Activated naive CD4-positive, alpha-beta T cell treated with anti-CD3 and anti-CD28 coated beads, Interleukin-2, amount 10 ng/mL, durations not matched to agents 7 days and 5 days (primary cell): ENCODE data around the gene PRR35.

Experiments used
- CTCF ChIA-PET: fragments of 350-600 bp; sonication (Branson Sonifier 250); formaldehyde crosslinking; loops from one replicate; lab custom pipeline; 2021; ENCODE audit warnings: antibody characterized with exemption; lab: Charles Lee
- DNase-seq: peaks from one replicate; pipeline ENCODE4 v3.0.0-alpha.2; 2020
- H3K27ac Mint-ChIP-seq: one replicate; pipeline ENCODE4 v1.8.0; 2021; ENCODE audit warnings: mild to moderate bottlenecking, moderate library complexity, mixed read lengths
- H3K27me3 Mint-ChIP-seq: one replicate; pipeline ENCODE4 v1.8.0; 2021; ENCODE audit warnings: mild to moderate bottlenecking, mixed read lengths
- H3K36me3 Mint-ChIP-seq: one replicate; pipeline ENCODE4 v1.8.0; 2021; ENCODE audit warnings: mixed read lengths
- H3K4me1 Mint-ChIP-seq: one replicate; pipeline ENCODE4 v1.8.0; 2021; ENCODE audit warnings: mixed read lengths
- H3K4me3 Mint-ChIP-seq: one replicate; pipeline ENCODE4 v1.8.0; 2021; ENCODE audit warnings: mild to moderate bottlenecking, moderate library complexity, mixed read lengths
- H3K9me3 Mint-ChIP-seq: one replicate; pipeline ENCODE4 v1.8.0; 2021; ENCODE audit warnings: mixed read lengths

The PRR35 gene

GRCh38 chr16:524274-525040 is 35.7 kb upstream of the PRR35 start:
- no peaks in the 10 kb centered on the region for H3K27me3 Mint-ChIP-seq
- CTCF ChIA-PET: no interaction called here
- no peak overlapping the region for H3K4me3 Mint-ChIP-seq
- H3K36me3 Mint-ChIP-seq: peaks cover 7% of the 10 kb centered on the region
- no peak for DNase-seq
- no peaks in the 10 kb centered on the region for H3K9me3 Mint-ChIP-seq
- no peak overlapping the region for H3K27ac Mint-ChIP-seq
- peaks cover 34% of the 10 kb centered on the region for H3K4me1 Mint-ChIP-seq

GRCh38 chr16:525123-525519 is 35.1 kb upstream of the PRR35 start:
- Mint-ChIP-seq H3K9me3 (no peaks in the 10 kb centered on the region), H3K4me1 (peaks cover 41% of the 10 kb centered on the region), H3K4me3 (no peak overlapping the region), H3K27me3 (no peaks in the 10 kb centered on the region), H3K36me3 (peaks cover 7% of the 10 kb centered on the region), H3K27ac (peak overlapping the region; percentile 93)
- DNase-seq: no peak
- CTCF ChIA-PET: no interaction called here

- Mint-ChIP-seq H3K36me3 (peaks cover 7% of the 10 kb centered on the region), H3K4me1 (peaks cover 44% of the 10 kb centered on the region), H3K27ac (peak overlapping the region; percentile 93), H3K9me3 (no peaks in the 10 kb centered on the region), H3K4me3 (peak overlapping the region; percentile 54), H3K27me3 (no peaks in the 10 kb centered on the region)
- CTCF ChIA-PET: interaction anchor here (1.2 to 2.0 kb wide), 2 partner anchors 41 to 111 kb away, joined by 3 to 4 read pairs; partner anchors contain the start of gene NHLRC4
- DNase-seq: peak; percentile 65
Observed at GRCh38 chr16:525520-526180, 34.5 kb upstream of the PRR35 start.

- DNase-seq: no peak
- Mint-ChIP-seq H3K9me3 (no peaks in the 10 kb centered on the region), H3K4me3 (peak overlapping the region; percentile 78), H3K27ac (peak overlapping the region; percentile 93), H3K4me1 (peaks cover 44% of the 10 kb centered on the region), H3K36me3 (peaks cover 7% of the 10 kb centered on the region), H3K27me3 (no peaks in the 10 kb centered on the region)
- CTCF ChIA-PET: interaction anchor here (1.2 to 2.0 kb wide), 2 partner anchors 41 to 110 kb away, joined by 3 to 4 read pairs; partner anchors contain the start of gene NHLRC4
Observed at GRCh38 chr16:526181-527014, 33.8 kb upstream of the PRR35 start.

- DNase-seq: peak; percentile 87
- Mint-ChIP-seq H3K36me3 (peaks cover 7% of the 10 kb centered on the region), H3K4me3 (peak within 1 kb of the TSS; percentile 91), H3K4me1 (peaks cover 44% of the 10 kb centered on the region), H3K27ac (peak within 1 kb of the TSS; percentile 93), H3K27me3 (no peaks in the 10 kb centered on the region), H3K9me3 (no peaks in the 10 kb centered on the region)
- CTCF ChIA-PET: interaction anchor here (2.0 kb wide), 1 partner anchor 40 kb away, joined by 4 read pairs; the partner anchor contains the start of gene NHLRC4
Observed at GRCh38 chr16:527015-527903, 32.9 kb upstream of the PRR35 start, which contains the start of gene CAPN15. Gene CAPN15 (plus strand): TSS chr16:527712. CDS start chr16:546839, 19,127 bp downstream.

- peak; percentile 56 for DNase-seq
- no peaks in the 10 kb centered on the region for H3K27me3 Mint-ChIP-seq
- H3K4me3 Mint-ChIP-seq: peak overlapping the region; percentile 91
- CTCF ChIA-PET: interaction anchor here (1.1 kb wide), 1 partner anchor 9 kb away, joined by 4 read pairs; no protein-coding TSS in a partner anchor
- peaks cover 44% of the 10 kb centered on the region for H3K4me1 Mint-ChIP-seq
- H3K9me3 Mint-ChIP-seq: no peaks in the 10 kb centered on the region
- peaks cover 7% of the 10 kb centered on the region for H3K36me3 Mint-ChIP-seq
- H3K27ac Mint-ChIP-seq: peak overlapping the region; percentile 93
Observed at GRCh38 chr16:528111-529011, 31.8 kb upstream of the PRR35 start.

GRCh38 chr16:529012-529575 is 31.1 kb upstream of the PRR35 start:
- Mint-ChIP-seq H3K4me3 (peak overlapping the region; percentile 91), H3K4me1 (peaks cover 42% of the 10 kb centered on the region), H3K36me3 (peaks cover 7% of the 10 kb centered on the region), H3K9me3 (no peaks in the 10 kb centered on the region), H3K27ac (peak overlapping the region; percentile 93), H3K27me3 (no peaks in the 10 kb centered on the region)
- peak; percentile 58 for DNase-seq
- CTCF ChIA-PET: interaction anchor here (1.1 kb wide), 1 partner anchor 8 kb away, joined by 4 read pairs; no protein-coding TSS in a partner anchor

GRCh38 chr16:530111-530817 is 29.9 kb upstream of the PRR35 start:
- DNase-seq: no peak
- Mint-ChIP-seq H3K27me3 (no peaks in the 10 kb centered on the region), H3K4me1 (peaks cover 35% of the 10 kb centered on the region), H3K9me3 (no peaks in the 10 kb centered on the region), H3K27ac (peak overlapping the region; percentile 86), H3K4me3 (peak overlapping the region; percentile 91), H3K36me3 (peaks cover 7% of the 10 kb centered on the region)
- CTCF ChIA-PET: no interaction called here

- Mint-ChIP-seq H3K36me3 (peaks cover 3% of the 10 kb centered on the region), H3K27ac (no peak overlapping the region), H3K4me1 (peaks cover 21% of the 10 kb centered on the region), H3K27me3 (no peaks in the 10 kb centered on the region), H3K4me3 (no peak overlapping the region), H3K9me3 (no peaks in the 10 kb centered on the region)
- CTCF ChIA-PET: no interaction called here
- DNase-seq: no peak
Observed at GRCh38 chr16:531494-532125, 28.6 kb upstream of the PRR35 start.

- no peak overlapping the region for H3K4me3 Mint-ChIP-seq
- peaks cover 19% of the 10 kb centered on the region for H3K4me1 Mint-ChIP-seq
- H3K9me3 Mint-ChIP-seq: no peaks in the 10 kb centered on the region
- H3K27me3 Mint-ChIP-seq: no peaks in the 10 kb centered on the region
- CTCF ChIA-PET: no interaction called here
- peaks cover 2% of the 10 kb centered on the region for H3K36me3 Mint-ChIP-seq
- H3K27ac Mint-ChIP-seq: no peak overlapping the region
- DNase-seq: no peak
Observed at GRCh38 chr16:533391-534123, 26.6 kb upstream of the PRR35 start.

- no peak for DNase-seq
- no peaks in the 10 kb centered on the region for H3K9me3 Mint-ChIP-seq
- no peak overlapping the region for H3K27ac Mint-ChIP-seq
- peaks cover 13% of the 10 kb centered on the region for H3K4me1 Mint-ChIP-seq
- no peaks in the 10 kb centered on the region for H3K36me3 Mint-ChIP-seq
- H3K4me3 Mint-ChIP-seq: no peak overlapping the region
- CTCF ChIA-PET: no interaction called here
- H3K27me3 Mint-ChIP-seq: no peaks in the 10 kb centered on the region
Observed at GRCh38 chr16:534135-534534, 26.1 kb upstream of the PRR35 start.
